Testis (tissue), 2 donors: Measurements from ENCODE around the gene FOSL1.

Experiments
- CTCF ChIP-seq, 3 experiments: fragments of 450-650 bp in 2 of 3; fragments of 200-600 bp in 1 of 3; sonication (generic) in 1 of 3; IDR thresholded peaks; one replicate each; pipeline ENCODE4 v1.5.1; 2016 to 2019; ENCODE audit warnings: antibody characterized with exemption in 3 of 3, mild to moderate bottlenecking in 2 of 3, moderate library complexity in 1 of 3
- POLR2A ChIP-seq: fragments of 450-650 bp; IDR thresholded peaks from one replicate; pipeline ENCODE4 v1.6.1; 2017; ENCODE audit warnings: antibody characterized with exemption, mild to moderate bottlenecking, moderate library complexity

GRCh38 chr11:65890324-65891218, 9.6 kb downstream of the FOSL1 start, which contains the start of gene CCDC85B:
- TF ChIP-seq CTCF (IDR thresholded peaks at IDR 0.05) (peak in 1 of 3 experiments; percentile 24), POLR2A (peak; percentile 78)
